T-helper 9 cell (primary cell): ENCODE results near the gene MPO.

Source experiments
- DNase-seq: peaks from one replicate; pipeline ENCODE4 v3.0.0-alpha.2; 2020

MPO gene

GRCh38 chr17:58278661-58279015, 2.1 kb downstream of the MPO start:
- no peak for DNase-seq

- no peak for DNase-seq
Measured at GRCh38 chr17:58277802-58278595, 2.7 kb downstream of the MPO start.

- DNase-seq, result no peak
Measured at GRCh38 chr17:58277107-58277801, 3.5 kb downstream of the MPO start.

GRCh38 chr17:58276423-58276822, 4.3 kb downstream of the MPO start:
- no peak for DNase-seq

GRCh38 chr17:58275417-58275816, 5.3 kb downstream of the MPO start:
- no peak for DNase-seq

GRCh38 chr17:58273453-58274104, 7.2 kb downstream of the MPO start:
- DNase-seq, result no peak

- DNase-seq, result no peak
Measured at GRCh38 chr17:58272367-58273280, 8.1 kb downstream of the MPO start.

GRCh38 chr17:58271216-58271931, 9.4 kb downstream of the MPO start:
- no peak for DNase-seq

- no peak for DNase-seq
Measured at GRCh38 chr17:58270476-58271215, 10.1 kb downstream of the MPO start.

- DNase-seq, result no peak
Measured at GRCh38 chr17:58269557-58270291, 11.0 kb downstream of the MPO start.

- DNase-seq, result no peak
Measured at GRCh38 chr17:58268774-58269556, 11.8 kb downstream of the MPO start.

GRCh38 chr17:58268326-58268725, 12.4 kb downstream of the MPO start:
- no peak for DNase-seq

GRCh38 chr17:58267347-58268324, 13.1 kb downstream of the MPO start:
- no peak for DNase-seq

GRCh38 chr17:58265902-58266875, 14.5 kb downstream of the MPO start:
- no peak for DNase-seq

- no peak for DNase-seq
Measured at GRCh38 chr17:58265271-58265670, 15.5 kb downstream of the MPO start.

- no peak for DNase-seq
Measured at GRCh38 chr17:58264407-58265103, 16.2 kb downstream of the MPO start.

- no peak for DNase-seq
Measured at GRCh38 chr17:58263773-58264172, 17.0 kb downstream of the MPO start.
